Fibroblast of lung (primary cell): ENCODE measurements around the gene FBN3. TPM values are rescaled to one million over a fixed set of nuclear protein-coding genes. Genes with fewer than 3 reads are reported as not detected.

Experiments used
- DNase-seq, 2 donors: peaks; one replicate each; pipeline versions ENCODE4 v3.0.0 to v3.0.0-alpha.2; 2010; ENCODE audit warnings: low read depth in 2 of 2
- H2AFZ ChIP-seq: 2 replicates; pipeline ENCODE4 v1.5.1; 2012; ENCODE audit warnings: low read length, control low read depth, inconsistent platforms
- H3K27ac ChIP-seq: 2 replicates; pipeline ENCODE4 v1.5.1; 2011; ENCODE audit warnings: low read length, control low read depth; ENCODE audit not compliant: insufficient read depth
- H3K27me3 ChIP-seq: 2 replicates; pipeline ENCODE4 v1.5.1; 2011; ENCODE audit warnings: mild to moderate bottlenecking, low read length; ENCODE audit not compliant: control insufficient read depth, insufficient read depth
- H3K36me3 ChIP-seq: 2 replicates; pipeline ENCODE4 v1.5.1; 2011; ENCODE audit warnings: low read length; ENCODE audit not compliant: control insufficient read depth, insufficient read depth
- H3K4me1 ChIP-seq: 2 replicates; pipeline ENCODE4 v1.5.1; 2011; ENCODE audit warnings: low read length; ENCODE audit not compliant: control insufficient read depth, insufficient read depth; ENCODE audit errors: extremely low read depth
- H3K4me2 ChIP-seq: 2 replicates; pipeline ENCODE4 v1.5.1; 2011; ENCODE audit warnings: low read length, control low read depth; ENCODE audit not compliant: insufficient read depth; ENCODE audit errors: extremely low read depth
- H3K4me3 ChIP-seq, 4 experiments: fragments of 200-600 bp in 1 of 4; sonication (generic) in 1 of 4; replicated peaks in 1 of 4; 2 replicates each; pipeline ENCODE4 v1.5.1; 2011 to 2016; ENCODE audit warnings: low read length in 4 of 4, low read depth in 3 of 4, mild to moderate bottlenecking in 3 of 4, control low read depth in 2 of 4, inconsistent platforms in 1 of 4, mixed read lengths in 1 of 4; ENCODE audit not compliant: insufficient read depth in 1 of 4; ENCODE audit errors: control extremely low read depth in 1 of 4
- H3K79me2 ChIP-seq: 2 replicates; pipeline ENCODE4 v1.5.1; 2012; ENCODE audit warnings: mild to moderate bottlenecking, low read length, inconsistent platforms; ENCODE audit not compliant: control insufficient read depth, insufficient read depth
- H3K9ac ChIP-seq: 2 replicates; pipeline ENCODE4 v1.5.1; 2011; ENCODE audit warnings: mild to moderate bottlenecking, low read length, control low read depth; ENCODE audit not compliant: insufficient read depth
- H3K9me3 ChIP-seq: 2 replicates; pipeline ENCODE4 v1.5.1; 2012; ENCODE audit warnings: low read depth, low read length; ENCODE audit not compliant: control insufficient read depth, insufficient read depth
- H4K20me1 ChIP-seq: 2 replicates; pipeline ENCODE4 v1.5.1; 2011; ENCODE audit warnings: low read length; ENCODE audit not compliant: control insufficient read depth, insufficient read depth; ENCODE audit errors: extremely low read depth
- EZH2 ChIP-seq: IDR thresholded peaks from 2 replicates; pipeline ENCODE4 v1.5.1; 2012; ENCODE audit warnings: low read length, control low read depth, mild to moderate bottlenecking; ENCODE audit errors: missing control alignments
- polyA plus RNA-seq, 2 donors: library from polyadenylated mRNA; depleted of rRNA in 1 of 2; stranded (reverse) in 1 of 2; unstranded in 1 of 2; fragments of >200 nt; gene quantifications; 2 replicates each; pipeline ENCODE4 v1.2.1, GENCODE V29; 2011 to 2012; ENCODE audit warnings: missing spikeins in 1 of 2
- total RNA-seq: library from RNA; depleted of rRNA; stranded (reverse); fragments of >200 nt; gene quantifications from 2 replicates; pipeline ENCODE4 v1.2.1, GENCODE V29; 2014
- TF ChIP-seq, protein P1 (sequence below), 2 donors: IDR thresholded peaks in 1 of 2; conservative IDR thresholded peaks in 1 of 2; 1 replicate in 1 of 2; 2 replicates in 1 of 2; pipeline ENCODE4 v1.5.1; 2011 to 2012; ENCODE audit warnings: low read length in 2 of 2, control low read depth in 1 of 2, inconsistent platforms in 1 of 2, low read depth in 1 of 2, mild to moderate bottlenecking in 1 of 2

Gene FBN3
- total and polyA plus RNA-seq, 2 donors (not counting 1 experiment from before 2014, with no cell fraction given) = under 0.01 TPM; not detected in 1

DNA sequence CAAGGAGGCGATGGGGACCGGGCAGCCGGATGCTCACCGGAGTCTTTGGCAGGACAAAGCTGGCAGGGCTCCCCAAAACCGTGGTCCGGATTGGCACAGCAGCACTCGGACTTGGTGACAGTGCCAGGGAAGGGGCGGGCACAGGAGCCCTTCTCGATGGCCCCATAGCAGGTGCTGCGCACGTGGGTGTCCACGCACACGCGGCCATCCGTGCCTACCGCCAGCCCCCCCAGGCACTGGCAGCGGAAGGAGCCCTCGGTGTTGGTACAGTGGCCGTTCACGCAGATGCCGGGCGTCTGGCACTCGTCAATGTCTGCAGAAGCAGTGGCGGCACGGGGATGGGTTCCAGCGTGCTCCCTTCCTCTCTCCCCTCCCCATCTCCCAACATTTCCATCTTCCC, 17.9 kb downstream of the FBN3 start:
- DNase-seq = no peak
- Histone ChIP-seq H3K27me3 (no peaks in the 10 kb centered on the region), H3K4me3 (no peak overlapping the region), H3K4me1 (no peaks in the 10 kb centered on the region), H2AFZ (no peak overlapping the region), H3K4me2 (no peak overlapping the region), H3K79me2 (no peaks in the 10 kb centered on the region), H3K36me3 (no peaks in the 10 kb centered on the region), H3K27ac (no peak overlapping the region), H3K9ac (no peak overlapping the region), H4K20me1 (no peaks in the 10 kb centered on the region), H3K9me3 (no peaks in the 10 kb centered on the region)
- TF ChIP-seq, protein P1, sequence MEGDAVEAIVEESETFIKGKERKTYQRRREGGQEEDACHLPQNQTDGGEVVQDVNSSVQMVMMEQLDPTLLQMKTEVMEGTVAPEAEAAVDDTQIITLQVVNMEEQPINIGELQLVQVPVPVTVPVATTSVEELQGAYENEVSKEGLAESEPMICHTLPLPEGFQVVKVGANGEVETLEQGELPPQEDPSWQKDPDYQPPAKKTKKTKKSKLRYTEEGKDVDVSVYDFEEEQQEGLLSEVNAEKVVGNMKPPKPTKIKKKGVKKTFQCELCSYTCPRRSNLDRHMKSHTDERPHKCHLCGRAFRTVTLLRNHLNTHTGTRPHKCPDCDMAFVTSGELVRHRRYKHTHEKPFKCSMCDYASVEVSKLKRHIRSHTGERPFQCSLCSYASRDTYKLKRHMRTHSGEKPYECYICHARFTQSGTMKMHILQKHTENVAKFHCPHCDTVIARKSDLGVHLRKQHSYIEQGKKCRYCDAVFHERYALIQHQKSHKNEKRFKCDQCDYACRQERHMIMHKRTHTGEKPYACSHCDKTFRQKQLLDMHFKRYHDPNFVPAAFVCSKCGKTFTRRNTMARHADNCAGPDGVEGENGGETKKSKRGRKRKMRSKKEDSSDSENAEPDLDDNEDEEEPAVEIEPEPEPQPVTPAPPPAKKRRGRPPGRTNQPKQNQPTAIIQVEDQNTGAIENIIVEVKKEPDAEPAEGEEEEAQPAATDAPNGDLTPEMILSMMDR (conservative IDR thresholded peaks at IDR 0.05 in 1 of 2, IDR thresholded peaks at IDR 0.05 in 1 of 2; ENCODE audit: low read depth in 1 of 2, low read length in 2 of 2) = no peak
- TF ChIP-seq EZH2 = no peak

DNA sequence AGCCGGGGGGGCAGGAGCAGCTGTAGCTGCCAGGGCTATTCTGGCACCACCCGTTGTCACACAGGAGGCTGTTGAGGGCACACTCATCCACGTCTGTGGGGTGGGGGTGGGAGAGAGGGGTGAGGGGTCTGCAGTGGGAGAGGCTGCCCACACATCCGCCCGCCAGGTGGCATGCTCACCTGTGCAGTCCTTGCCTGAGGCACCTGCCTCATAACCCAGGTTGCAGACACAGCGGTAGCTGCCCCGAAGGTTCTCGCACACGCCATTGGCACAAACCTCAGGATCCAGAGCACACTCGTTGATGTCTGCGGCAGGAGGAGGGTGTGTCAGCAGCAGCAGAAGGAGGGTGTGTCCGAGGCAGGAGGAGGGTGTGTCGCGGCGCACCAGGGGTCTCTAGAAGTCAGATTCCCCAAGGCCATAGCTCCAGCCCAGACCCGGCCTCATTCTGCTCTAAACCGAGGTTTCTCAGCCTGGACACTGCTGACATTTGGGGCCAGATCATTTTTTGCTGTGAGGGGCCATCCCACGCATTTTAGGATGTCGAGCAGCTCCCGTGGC, 20.3 kb downstream of the FBN3 start:
- no peaks in the 10 kb centered on the region for H3K79me2 ChIP-seq
- H3K4me1 ChIP-seq = no peaks in the 10 kb centered on the region
- H4K20me1 ChIP-seq = no peaks in the 10 kb centered on the region
- no peak overlapping the region for H3K4me2 ChIP-seq
- no peaks in the 10 kb centered on the region for H3K36me3 ChIP-seq
- H3K4me3 ChIP-seq = no peak overlapping the region
- no peak for DNase-seq
- no peaks in the 10 kb centered on the region for H3K27me3 ChIP-seq
- TF ChIP-seq EZH2 = no peak
- TF ChIP-seq, protein P1 (conservative IDR thresholded peaks at IDR 0.05 in 1 of 2, IDR thresholded peaks at IDR 0.05 in 1 of 2; ENCODE audit: low read depth in 1 of 2, low read length in 2 of 2) = no peak
- H3K27ac ChIP-seq = no peak overlapping the region
- H2AFZ ChIP-seq = no peak overlapping the region
- no peak overlapping the region for H3K9ac ChIP-seq
- no peaks in the 10 kb centered on the region for H3K9me3 ChIP-seq

DNA sequence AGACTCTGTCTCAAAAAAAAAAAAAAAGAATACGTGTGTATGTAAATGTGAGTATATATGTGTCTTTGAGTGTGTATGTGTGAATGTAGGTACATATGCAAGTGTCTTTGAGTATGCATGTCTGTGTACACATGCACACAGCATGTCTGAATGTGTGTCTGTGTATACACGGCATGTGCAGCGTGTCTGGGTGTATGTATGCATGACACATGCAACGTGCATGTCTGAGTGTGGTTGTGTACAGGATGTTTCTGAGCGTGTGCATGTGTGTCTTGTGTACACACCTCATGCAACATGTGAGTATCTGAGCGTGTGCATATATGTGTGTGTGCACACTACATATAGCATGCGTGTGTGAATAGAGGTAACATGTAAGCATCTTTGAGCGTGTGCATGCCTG, 20.8 kb downstream of the FBN3 start:
- no peaks in the 10 kb centered on the region for H3K9me3 ChIP-seq
- H3K27me3 ChIP-seq = no peaks in the 10 kb centered on the region
- no peak overlapping the region for H3K27ac ChIP-seq
- TF ChIP-seq, protein P1 (conservative IDR thresholded peaks at IDR 0.05 in 1 of 2, IDR thresholded peaks at IDR 0.05 in 1 of 2; ENCODE audit: low read depth in 1 of 2, low read length in 2 of 2) = no peak
- no peak for TF ChIP-seq EZH2
- no peaks in the 10 kb centered on the region for H4K20me1 ChIP-seq
- H3K36me3 ChIP-seq = no peaks in the 10 kb centered on the region
- H2AFZ ChIP-seq = no peak overlapping the region
- DNase-seq = no peak
- H3K4me2 ChIP-seq = no peak overlapping the region
- H3K4me1 ChIP-seq = no peaks in the 10 kb centered on the region
- H3K9ac ChIP-seq = no peak overlapping the region
- H3K4me3 ChIP-seq = no peak overlapping the region
- no peaks in the 10 kb centered on the region for H3K79me2 ChIP-seq
